GM21367 (cell line): ENCODE measurements around the gene NLN.
"Not testable (repeated sequence)": the region's sequence is repeated elsewhere in the genome, so short reads cannot be mapped to it uniquely, and the experiment has no call there.

Experiments
- ATAC-seq: cut with Tn5 transposase; IDR thresholded peaks from one replicate; pipeline ENCODE4 v1.9.1; 2021; ENCODE audit not compliant: unreplicated experiment

NLN gene

GRCh38 chr5:65721720-65722574 lies at the start of gene NLN, which contains the start of gene SGTB:
Gene NLN (plus strand): TSS chr5:65722205. CDS start chr5:65722374, 169 bp downstream.
Gene SGTB (minus strand): TSS chr5:65722109. CDS start chr5:65720807, 1,302 bp downstream.
- ATAC-seq = peak; percentile 78

DNA sequence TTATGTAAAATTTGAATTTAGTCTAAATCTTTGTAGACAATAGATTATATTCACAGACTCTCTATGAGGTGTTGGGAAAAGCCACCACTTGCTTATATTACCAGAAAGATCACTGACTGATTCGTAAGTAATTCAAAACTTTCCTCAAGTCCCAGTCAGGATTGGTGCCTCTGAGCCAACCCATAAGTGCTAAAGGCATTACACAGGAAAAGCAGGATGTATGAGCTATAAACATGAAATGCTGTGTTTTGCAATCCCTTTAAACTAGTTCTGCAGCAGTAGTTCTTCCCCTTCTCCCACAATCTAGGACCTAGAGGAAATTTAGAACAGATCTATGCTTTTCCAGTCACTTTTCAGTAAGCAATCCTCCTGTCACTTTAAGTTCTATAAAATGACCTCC lies 49.2 kb upstream of the NLN start:
- no peak for ATAC-seq

- no peak for ATAC-seq
Observed at GRCh38 chr5:65674749-65675148, 47.3 kb upstream of the NLN start.

DNA sequence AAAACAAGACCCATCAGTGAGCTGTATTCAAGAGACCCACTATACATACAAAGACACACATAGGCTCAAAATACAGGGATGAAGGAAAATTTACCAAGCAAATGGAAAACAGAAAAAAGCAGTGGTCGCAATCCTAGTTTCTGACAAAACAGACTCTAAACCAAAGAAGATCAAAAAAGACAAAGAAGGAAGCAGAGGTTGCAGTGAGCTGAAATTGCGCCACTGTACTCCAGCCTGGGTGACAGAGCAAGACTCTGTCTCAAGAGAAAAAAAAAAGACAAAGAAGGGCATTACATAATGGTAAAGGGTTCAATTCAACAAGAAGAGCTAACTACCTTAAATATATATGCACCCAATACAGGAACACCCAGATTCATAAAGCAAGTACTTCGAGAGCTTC lies 45.9 kb upstream of the NLN start:
- not testable (repeated sequence) for ATAC-seq

- ATAC-seq = no peak
Observed at GRCh38 chr5:65682148-65682547, 39.9 kb upstream of the NLN start.

GRCh38 chr5:65693121-65693520 lies 28.9 kb upstream of the NLN start:
- ATAC-seq = no peak

DNA sequence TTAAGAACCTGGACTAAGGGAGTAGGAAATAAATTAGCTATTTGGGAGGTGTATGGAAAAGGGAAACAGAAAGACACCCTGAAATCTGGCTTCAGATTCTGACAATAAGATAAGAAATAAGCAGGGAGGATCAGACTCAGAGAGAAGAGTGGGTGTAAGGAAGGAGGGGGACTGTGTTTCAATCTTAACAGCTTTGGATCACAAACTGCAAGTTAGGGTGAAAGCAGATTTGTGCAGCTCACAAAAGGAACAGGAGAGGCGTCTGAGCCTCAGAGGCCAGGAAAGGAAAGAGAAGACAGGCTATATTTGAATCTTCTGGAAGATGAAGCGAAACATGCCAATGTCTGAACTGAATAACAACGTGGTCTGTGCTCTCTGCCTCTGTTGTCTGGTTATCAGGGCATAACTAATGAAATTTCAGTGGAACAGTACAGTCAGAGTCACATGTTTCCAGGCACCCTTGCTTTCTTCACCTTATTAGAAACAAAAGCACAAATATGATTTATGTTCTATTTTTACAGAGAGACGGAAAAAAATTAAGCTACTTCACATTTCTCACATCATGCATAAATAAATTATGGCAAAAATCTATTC lies 26.7 kb upstream of the NLN start:
- ATAC-seq = no peak

- no peak for ATAC-seq
Observed at GRCh38 chr5:65695896-65696295, 26.1 kb upstream of the NLN start.

DNA sequence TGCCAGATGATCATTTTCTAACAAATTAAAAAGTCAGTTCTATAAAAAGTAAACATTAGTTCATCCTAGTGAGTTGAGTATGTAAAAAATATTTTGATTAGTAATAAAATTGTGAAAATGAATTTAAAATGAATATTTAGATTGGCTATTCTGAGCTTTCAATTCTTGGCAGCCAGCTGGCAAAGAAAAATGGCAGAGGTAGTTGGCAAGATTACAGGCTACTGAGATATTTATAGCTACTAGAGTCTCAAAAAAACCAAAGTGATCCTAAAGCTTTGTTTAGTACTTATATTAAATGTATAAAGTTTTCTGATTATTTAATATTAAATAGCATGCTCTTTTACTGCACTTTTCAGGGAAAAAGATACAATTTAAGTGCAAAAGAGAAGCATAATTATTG lies 25.1 kb upstream of the NLN start:
- no peak for ATAC-seq

DNA sequence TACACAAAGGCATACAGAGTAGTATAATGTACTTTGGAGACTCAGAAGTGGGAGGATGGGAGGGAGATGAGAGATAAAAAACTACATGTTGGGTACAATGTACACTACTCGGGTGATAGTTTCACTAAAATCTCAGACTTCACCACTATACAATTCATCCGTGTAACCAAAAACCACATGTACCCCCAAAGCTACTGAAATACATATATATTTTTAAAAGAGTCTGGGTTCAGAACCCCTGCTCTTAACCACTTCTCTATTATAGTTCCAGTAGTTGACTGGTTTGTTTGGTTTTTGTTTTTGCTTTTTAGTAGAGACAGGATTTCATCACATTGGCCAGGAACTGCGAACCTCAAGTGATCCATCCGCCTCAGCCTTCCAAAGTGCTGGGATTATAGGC lies 22.7 kb upstream of the NLN start:
- no peak for ATAC-seq

DNA sequence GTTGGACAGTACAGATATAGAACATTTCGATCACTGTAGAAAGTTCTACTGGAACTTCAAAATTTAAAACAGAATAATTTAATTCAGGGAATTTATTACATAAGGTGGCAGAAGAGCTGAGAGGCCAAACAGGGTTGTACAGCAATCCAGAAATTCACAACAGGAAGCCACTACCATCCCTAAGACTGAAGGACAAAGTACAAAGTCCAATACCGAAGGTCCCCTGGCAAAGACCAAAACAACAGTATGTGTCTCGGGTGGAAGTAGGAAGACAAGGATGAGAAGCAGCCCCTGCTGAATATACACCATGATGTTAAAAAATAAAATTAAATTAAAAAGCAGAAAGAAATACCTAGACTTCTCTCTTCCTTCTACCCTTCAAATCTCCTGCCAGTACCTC lies 20.0 kb upstream of the NLN start:
- no peak for ATAC-seq

GRCh38 chr5:65704621-65705239 lies 17.3 kb upstream of the NLN start:
- no peak for ATAC-seq

GRCh38 chr5:65707663-65708062 lies 14.3 kb upstream of the NLN start:
- ATAC-seq = no peak

GRCh38 chr5:65708145-65708544 lies 13.9 kb upstream of the NLN start:
- no peak for ATAC-seq

GRCh38 chr5:65718576-65719310 lies 3.3 kb upstream of the NLN start:
- no peak for ATAC-seq

DNA sequence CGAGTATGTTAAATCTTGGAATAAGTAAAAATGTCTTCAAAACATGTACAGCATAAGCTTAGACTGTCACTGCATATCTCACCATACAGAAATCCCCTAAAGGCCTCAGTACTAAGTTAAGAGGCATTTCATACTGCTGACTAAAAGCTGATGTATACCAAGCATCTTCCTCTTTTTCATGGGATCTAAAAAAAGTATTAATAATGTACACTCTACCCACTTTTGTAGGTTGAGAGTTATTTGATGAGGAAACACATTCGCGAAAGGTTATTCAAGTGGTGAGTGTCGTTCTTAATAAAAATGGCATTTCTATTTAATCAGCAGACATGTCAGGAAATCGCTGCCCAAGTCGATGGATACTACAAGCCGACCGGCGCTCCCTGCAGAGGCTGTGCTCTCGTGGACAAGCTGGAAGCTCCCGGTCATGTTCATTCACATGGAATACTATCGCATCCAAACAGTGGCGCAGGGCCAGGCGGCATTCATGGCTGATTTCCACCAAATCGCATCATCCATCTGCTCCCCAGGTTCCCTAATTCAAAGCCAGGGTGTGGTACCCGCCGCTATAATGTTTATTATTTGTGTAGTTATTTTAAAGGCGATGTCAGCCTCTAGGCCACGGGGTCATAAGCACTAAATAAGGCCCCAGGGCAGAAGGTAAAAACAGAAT lies 820 bp upstream of the NLN start:
- peak; percentile 33 for ATAC-seq

DNA sequence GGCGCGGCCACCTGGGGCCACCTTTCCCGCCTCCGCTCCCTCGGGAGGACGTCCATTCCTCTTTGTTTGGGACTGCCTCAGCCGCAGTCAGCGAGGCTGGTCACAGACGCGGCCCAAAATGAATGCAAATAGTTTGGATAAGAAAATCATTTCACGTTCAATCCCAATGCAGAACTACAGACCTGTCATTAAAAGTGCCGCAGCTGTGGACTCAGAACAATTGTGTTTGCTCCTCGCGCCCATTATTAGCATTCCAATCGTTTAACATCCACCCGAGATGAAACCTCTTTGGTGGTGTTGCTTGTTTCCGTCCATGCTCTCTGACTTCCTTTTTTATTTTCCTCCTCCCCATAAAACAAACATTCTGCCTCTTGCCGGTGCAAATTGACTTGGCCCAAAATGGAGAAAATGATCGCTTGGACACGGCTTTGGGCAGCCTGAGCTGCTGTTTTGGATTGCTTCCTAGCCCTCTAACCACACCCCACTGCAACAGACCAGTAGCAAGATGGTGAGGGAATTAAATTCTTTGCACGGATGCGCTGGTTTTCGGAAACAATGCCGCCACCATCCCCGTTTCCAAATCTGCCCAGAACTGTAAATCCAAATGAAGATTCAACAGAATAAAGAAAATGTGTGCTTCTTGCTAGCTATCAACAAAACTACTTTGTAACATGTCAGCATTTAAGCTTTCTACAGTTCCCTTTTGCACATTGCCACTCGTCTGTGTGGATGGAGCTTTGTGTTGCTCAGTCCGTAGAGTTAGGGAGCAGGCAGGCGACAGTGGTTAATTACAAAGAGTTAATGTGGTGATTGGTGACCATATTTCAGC lies 784 bp downstream of the NLN start:
- peak; percentile 1 for ATAC-seq

GRCh38 chr5:65727491-65728156 lies 5.6 kb downstream of the NLN start:
- ATAC-seq = no peak

DNA sequence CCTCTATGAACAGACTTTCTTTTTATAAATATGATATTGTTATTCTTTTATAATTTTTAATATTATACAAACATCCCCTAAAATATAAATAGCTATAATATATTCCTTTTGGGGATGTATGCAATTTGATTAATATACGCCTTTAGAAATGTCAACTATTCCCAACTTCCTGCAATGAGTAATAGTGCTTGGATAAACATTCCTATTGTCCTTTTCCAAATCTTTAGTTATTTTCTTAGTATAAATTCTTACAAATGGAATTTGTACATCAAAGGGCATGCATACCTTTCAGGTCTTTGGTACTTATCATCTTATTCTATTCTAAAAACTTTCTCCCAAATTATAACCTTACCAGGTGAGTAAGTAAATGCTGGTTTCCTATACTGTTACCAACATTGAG lies 6.2 kb downstream of the NLN start:
- no peak for ATAC-seq
